ENCODE results near the gene ENDOV.
"Not testable (repeated sequence)": the region's sequence is repeated elsewhere in the genome, so short reads cannot be mapped to it uniquely, and the experiment has no call there.

Gene ENDOV

DNA sequence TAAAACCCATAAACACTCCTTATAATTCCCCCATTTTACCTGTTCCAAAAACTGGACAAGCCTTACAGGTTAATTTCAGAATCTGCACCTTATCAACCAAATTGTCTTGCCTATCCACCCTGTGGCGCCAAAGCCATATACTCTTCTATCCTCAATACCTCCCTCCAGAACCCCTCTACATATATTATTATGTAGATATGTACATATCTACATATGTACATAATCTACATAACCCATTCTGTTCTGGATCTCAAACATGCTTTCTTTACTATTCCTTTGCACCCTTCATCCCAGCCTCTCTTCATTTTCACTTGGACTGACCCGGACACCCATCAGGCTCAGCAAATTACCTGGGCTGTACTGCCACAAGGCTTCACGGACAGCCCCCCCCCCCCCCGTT lies 12.0 kb upstream of the ENDOV start:
- no peak for DNase-seq (ENCODE audit: low spot score)
- ChIA-PET POLR2A (ENCODE audit: low non-redundant PET) (no interaction called here), CTCF (no interaction called here)
- no peak overlapping the region for H3K27ac ChIP-seq
- TF ChIP-seq CTCF (conservative IDR thresholded peaks at IDR 0.05; ENCODE audit: low read depth) = no peak

DNA sequence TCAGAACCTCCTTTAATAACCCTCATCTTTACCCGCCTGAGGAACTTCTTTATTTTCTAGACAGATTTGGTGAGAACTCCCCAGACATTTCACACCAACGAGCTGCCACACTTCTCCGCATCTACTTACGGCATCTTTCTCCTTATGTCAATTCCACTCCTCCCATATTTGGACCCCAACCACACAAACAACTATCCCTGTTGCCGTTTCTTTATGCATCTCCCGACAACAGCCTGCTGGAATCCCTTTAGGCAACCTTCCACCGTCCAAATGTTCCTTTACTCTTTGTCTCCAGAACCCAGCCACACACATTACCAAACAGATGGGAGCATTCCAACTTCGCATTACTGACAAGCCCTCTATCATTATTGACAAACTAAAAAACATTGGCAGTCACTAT lies 8.8 kb upstream of the ENDOV start:
- POLR2A ChIA-PET (ENCODE audit: low non-redundant PET) = no interaction called here
- no peak for TF ChIP-seq CTCF (conservative IDR thresholded peaks at IDR 0.05; ENCODE audit: low read depth)
- no peak for DNase-seq (ENCODE audit: low spot score)
- H3K27ac ChIP-seq = no peak overlapping the region
- CTCF ChIA-PET = no interaction called here

- CTCF ChIA-PET; H3K27ac ChIP-seq; POLR2A ChIA-PET (ENCODE audit: low non-redundant PET); DNase-seq (ENCODE audit: low spot score): not testable (repeated sequence)
Observed at GRCh38 chr17:80407917-80408316, 7.0 kb upstream of the ENDOV start.

DNA sequence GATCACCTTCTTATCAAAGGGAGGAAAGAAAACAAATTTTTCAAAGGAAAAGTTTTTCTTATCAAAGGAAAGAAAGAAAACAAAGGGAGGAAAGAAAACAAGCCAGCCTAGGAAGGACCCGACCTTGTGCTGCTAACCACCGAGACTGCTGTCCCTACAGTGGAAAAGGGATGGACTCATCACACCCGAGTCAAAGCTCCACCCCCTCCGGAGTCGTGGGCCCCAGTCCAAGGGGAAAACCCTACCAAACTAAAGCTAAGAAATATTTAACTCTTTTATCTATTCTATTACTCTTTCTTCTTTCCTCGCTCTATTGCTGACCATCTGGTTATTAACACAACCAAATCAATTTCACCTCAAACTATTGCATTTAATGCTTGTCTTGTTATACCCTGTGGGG lies 6.1 kb upstream of the ENDOV start:
- ChIA-PET POLR2A (ENCODE audit: low non-redundant PET) (no interaction called here), CTCF (interaction anchor here (0.7 kb wide), 2 partner anchors 246 to 326 kb away, joined by 3 read pairs; no protein-coding TSS in a partner anchor)
- no peak for DNase-seq (ENCODE audit: low spot score)
- TF ChIP-seq CTCF (conservative IDR thresholded peaks at IDR 0.05; ENCODE audit: low read depth) = no peak
- no peak overlapping the region for H3K27ac ChIP-seq

- DNase-seq (ENCODE audit: low spot score) = no peak
- H3K27ac ChIP-seq = no peak overlapping the region
- ChIA-PET POLR2A (ENCODE audit: low non-redundant PET) (no interaction called here), CTCF (interaction anchor here (0.7 kb wide), 1 partner anchor 247 kb away, joined by 3 read pairs; no protein-coding TSS in a partner anchor)
- TF ChIP-seq CTCF (conservative IDR thresholded peaks at IDR 0.05; ENCODE audit: low read depth) = no peak
Observed at GRCh38 chr17:80409626-80410025, 5.3 kb upstream of the ENDOV start.

- POLR2A ChIA-PET (ENCODE audit: low non-redundant PET); DNase-seq (ENCODE audit: low spot score); H3K27ac ChIP-seq: not testable (repeated sequence)
- CTCF ChIA-PET = interaction anchor here (0.6 kb wide), 1 partner anchor 571 kb away, joined by 3 read pairs; no protein-coding TSS in a partner anchor
Observed at GRCh38 chr17:80410441-80411087, 4.4 kb upstream of the ENDOV start.

GRCh38 chr17:80413771-80414507 lies 1.0 kb upstream of the ENDOV start:
- POLR2A ChIA-PET (ENCODE audit: low non-redundant PET) = no interaction called here
- no peak for TF ChIP-seq CTCF (conservative IDR thresholded peaks at IDR 0.05; ENCODE audit: low read depth)
- no peak for DNase-seq (ENCODE audit: low spot score)
- no peak overlapping the region for H3K27ac ChIP-seq
- CTCF ChIA-PET = interaction anchor here (0.6 to 1.3 kb wide), 3 partner anchors 23 to 1682 kb away, joined by 3 to 5 read pairs (median 3); no protein-coding TSS in a partner anchor

All from RWPE1 (cell line).